ENCODE results near the gene BABAM2.
A peak's percentile ranks its signal among the peaks of the same experiment; 100 is the strongest.

The BABAM2 gene

GRCh38 chr2:28267282-28267681 lies 376.8 kb downstream of the BABAM2 start:
- no peak for DNase-seq

DNA sequence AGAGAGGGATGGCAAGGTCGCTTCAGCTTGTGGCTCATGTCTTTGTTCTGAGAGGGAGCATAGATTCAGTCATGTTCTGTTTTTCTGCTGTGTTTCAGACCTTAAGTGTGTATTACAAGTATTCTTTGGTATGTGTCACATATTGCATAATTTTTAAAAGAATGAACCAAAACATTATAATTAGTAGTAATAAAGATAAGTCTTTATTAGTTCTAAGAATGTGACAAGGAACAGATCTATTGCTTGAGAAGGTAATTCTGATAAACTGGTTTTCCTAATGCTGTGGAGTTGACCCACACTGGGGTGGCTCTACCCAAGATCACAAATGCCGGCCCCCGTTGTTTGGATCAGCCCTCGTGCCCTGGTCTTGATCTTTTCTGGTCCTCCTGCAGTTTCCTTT lies 377.9 kb downstream of the BABAM2 start:
- no peak for DNase-seq

DNA sequence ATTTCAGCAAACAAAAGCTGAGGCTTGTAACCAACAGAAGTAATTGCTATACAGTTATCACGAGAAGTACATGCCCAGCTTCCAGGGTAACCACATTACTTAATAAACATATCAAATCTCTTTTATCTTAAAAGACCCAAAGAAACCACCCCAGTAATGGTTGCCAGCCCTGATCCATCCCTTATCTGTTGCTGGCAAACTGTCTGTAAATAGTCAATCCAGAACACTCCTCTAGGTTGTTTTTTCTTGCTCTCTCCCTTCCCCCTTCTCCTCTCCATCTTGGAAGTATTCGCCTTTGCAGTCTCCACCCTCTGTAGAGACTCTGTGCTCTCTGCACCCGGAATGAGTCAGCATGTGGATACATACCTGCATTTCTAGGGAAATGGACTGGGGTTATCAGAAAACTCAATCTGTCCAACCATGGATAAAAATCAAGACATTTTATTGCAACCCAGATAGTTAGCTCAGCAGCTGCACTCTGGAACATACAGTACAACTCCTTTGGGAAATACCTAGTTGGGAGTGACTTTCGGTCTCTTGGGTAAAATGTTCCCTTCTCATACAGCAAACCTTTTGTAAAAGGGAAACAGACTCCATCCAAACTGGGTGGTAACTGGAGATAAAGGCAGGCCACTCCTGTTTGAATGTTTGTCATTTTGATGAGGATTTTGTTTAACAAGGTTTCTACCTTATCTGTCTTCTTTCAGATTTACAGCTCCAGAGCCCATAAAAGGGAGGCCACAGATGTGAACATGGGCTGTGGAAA lies 378.7 kb downstream of the BABAM2 start:
- no peak for DNase-seq

DNA sequence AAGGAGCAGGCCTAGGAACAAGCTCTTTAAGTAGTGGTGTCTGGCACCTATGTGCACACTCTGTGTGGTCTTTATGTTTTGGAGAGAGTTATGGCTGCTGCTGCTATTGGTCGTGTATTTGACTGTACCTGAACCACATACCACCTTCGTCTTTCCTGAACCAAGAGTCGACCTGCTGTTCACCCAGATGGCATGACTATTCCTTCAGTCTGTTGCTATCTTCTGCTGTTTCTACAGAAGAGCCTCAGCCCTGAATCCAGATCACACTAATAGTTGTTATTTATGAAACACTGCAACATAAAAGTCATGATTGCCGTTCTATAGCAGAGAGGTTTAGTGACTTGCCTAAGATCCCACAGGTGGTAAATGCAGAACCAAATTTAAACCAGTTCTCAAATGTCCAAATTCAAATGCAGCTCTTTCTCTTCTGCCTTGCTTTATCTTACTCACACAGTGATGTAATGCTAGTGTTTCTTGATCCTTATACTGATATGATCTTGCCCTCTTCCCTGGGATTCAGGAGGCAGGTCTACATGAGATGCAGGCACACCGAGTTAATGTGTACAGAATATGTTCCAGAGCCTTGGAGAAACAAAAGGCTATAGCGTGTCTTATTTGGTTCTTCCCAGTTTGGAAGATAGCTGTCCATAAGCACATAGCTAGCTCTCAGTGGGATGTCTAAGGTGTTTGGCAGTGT lies 380.1 kb downstream of the BABAM2 start:
- no peak for DNase-seq

- no peak for DNase-seq
Observed at GRCh38 chr2:28271231-28271918, 380.8 kb downstream of the BABAM2 start.

- DNase-seq: no peak
Observed at GRCh38 chr2:28271919-28272250, 381.4 kb downstream of the BABAM2 start.

DNA sequence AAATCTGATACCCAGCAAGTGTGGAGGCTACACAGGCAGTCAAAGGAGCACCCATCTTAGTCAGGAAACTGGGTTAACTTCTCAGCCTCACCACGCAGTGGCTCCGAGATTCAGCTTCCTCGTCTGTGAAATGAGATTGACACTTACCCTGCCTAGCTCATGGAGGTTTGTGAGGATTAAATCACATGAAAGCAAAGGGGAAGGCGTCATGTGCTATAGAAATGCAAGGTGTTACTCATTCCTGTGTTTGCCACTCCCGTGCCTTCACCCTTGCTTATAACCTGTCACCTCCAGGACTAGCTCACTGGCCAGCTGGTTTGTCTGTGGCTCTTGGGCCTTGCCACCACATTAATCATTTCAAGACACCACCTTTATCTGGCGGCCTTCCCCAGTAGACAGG lies 383.2 kb downstream of the BABAM2 start:
- DNase-seq: no peak

GRCh38 chr2:28274911-28275685 lies 384.6 kb downstream of the BABAM2 start:
- DNase-seq: no peak

GRCh38 chr2:28276076-28276618 lies 385.6 kb downstream of the BABAM2 start:
- DNase-seq: peak; percentile 35

DNA sequence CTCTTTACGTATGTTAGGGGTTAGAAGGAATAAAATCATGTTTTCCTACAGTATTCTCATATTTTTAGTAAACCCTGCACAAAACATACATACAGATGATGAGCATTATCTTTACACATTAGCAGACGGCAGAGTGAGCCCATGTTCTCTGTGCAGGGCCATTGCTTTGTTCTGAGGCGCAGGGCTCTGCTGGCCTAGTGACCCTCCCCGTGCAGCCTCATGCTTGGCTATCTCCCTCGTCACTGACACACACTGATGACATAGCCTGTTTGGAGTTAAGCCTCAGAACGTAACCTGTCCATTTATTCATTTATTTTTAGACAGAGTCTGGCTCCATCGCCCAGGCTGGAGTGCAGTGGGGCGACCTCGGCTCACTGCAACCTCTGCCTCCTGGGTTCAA lies 386.3 kb downstream of the BABAM2 start:
- no peak for DNase-seq

DNA sequence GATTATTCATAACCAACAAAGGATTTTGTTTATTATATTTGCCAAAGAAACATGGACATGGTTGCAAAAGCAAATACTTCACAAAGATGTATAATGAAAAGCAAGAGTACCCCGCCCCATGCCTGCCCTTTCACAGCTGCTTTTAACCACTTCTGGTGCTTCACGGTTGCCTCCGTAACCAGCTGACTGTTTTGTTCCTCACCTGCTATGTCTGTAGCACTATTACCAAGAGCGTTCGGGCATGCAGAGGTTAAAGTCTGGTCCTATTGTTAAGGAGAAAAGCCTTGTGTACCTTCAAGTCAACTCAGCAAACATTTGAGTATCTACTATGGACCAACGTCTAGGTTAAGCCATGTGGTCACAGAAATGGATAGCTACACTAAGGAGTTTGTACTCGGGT lies 386.9 kb downstream of the BABAM2 start:
- DNase-seq: peak; percentile 72

DNA sequence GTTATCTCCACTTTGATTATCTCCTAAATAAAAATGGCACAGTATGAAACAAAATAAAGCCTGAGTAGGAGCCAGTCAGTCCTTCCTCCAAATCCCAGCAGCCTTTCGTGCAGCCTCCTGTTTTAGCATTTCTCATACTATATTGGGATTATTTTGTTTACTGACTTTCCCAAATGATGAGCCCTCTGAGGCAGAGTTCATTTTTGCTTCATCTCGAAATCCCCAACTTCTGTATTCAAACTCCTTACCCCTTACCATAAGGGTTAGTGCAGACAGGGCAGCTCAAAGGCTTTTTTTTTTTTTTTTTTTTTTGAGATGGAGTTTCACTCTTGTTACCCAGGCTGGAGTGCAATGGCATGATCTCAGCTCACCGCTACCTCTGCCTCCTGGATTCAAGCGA lies 388.8 kb downstream of the BABAM2 start:
- no peak for DNase-seq

DNA sequence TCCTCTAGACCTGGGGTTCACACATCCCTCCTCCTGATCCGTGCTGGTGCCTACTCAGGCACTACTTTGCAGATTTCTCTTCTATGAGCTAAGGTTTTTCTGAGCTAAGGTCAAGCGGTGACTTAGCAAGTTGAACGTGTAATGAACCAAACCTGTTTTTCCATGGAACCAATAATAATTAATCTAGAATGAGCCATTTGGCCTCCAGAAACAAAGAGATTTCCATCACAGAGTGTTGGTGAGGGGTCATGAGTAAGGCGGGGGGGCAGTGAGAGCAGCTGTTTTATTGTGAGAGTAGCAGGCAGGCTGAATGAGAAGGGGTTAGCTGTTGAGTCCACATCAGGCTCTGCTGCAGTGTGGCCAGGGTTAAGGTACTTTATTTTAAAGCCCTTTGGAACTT lies 390.1 kb downstream of the BABAM2 start:
- DNase-seq: no peak

- no peak for DNase-seq
Observed at GRCh38 chr2:28281739-28282138, 391.2 kb downstream of the BABAM2 start.

DNA sequence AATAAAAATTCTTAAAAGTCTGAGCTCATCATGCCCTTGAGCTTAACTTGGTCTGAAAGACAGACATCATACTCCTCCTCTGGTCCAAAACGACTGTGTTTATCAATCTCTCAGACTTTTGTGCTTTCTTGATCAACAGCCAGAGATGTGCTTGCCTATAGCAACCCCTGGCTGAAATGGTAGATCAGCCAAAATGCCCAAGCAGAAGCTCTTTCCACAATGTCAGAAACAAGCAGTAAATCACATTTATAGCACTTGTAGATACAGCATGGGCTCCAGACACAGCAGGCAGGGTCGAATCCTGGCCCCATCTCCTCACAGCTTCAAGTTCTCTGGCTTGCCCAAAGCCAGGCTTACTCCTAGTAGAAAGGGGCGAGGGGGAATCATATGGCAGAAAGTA lies 391.7 kb downstream of the BABAM2 start:
- DNase-seq: no peak

- no peak for DNase-seq
Observed at GRCh38 chr2:28282861-28283646, 392.5 kb downstream of the BABAM2 start.

- DNase-seq: no peak
Observed at GRCh38 chr2:28283861-28284260, 393.3 kb downstream of the BABAM2 start.

- DNase-seq: no peak
Observed at GRCh38 chr2:28286678-28287077, 396.1 kb downstream of the BABAM2 start.

DNA sequence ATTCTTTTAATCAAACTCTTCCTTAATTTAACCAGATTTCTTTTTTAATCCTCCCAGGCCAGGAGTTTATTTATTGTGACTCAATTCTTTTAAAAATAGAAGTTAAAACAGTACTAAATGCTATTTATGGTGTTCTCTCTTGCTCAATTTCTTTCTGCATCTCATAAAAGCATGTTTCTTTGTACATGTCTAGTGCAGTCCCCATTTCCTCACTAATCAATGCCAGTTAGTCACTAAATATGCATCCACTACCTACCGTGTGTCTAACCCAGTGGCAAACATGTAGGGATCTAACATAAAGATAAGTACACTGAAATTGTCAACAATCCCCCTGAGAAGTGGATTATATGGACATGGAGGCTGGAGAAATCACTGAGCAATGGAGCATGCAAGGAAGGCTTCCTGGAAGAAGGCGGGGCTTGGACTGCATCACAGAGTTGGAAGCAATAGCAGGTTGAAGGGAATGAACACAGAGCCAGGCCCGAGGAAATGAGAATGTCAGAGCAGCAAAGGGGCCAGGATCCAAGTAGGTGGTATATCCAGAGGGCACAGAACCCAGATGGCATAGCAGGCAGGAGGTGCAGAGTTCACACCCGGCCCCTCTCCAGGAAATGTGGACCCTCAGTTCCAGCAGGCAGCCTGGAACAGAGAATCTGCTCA lies 396.9 kb downstream of the BABAM2 start:
- DNase-seq: no peak

DNA sequence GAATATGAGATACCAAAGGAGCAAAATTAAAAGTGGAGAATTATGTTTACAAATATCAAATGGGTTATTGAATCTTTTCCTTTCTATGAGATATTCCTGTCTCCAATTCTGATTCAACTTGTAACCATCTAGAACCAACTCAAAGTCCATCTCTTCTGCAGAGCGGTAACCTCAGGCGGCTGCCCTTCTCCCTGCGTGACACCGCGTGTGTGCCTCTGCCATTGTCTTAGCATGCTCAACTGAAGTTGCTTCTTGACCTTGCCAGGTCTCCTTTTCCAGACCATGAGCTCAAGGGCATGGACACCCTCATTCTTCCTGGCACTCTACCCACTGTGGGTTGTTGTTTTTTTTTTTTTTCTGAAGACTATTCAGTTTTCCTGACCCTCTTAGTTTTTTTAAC lies 398.1 kb downstream of the BABAM2 start:
- DNase-seq: no peak

GRCh38 chr2:28291811-28292440 lies 401.4 kb downstream of the BABAM2 start:
- no peak for DNase-seq

Measured in DMS79 treated with DMSO at 0.1 percent for 48 hours (cell line).